OCI-LY3 (cell line): ENCODE measurements around the gene CDH20.

Experiments
- H2AFZ ChIP-seq: fragments of 200-600, 300-600 bp; shearing (Covaris generic); 2 replicates; pipeline ENCODE4 v1.6.0; 2014; ENCODE audit warnings: antibody characterized with exemption, low read depth, low read length
- H3K27ac ChIP-seq: fragments of 200-600, 300-600 bp; sonication (generic); 2 replicates; pipeline ENCODE4 v1.5.1; 2014; ENCODE audit warnings: mild to moderate bottlenecking, low read length, moderate library complexity, mixed read lengths
- H3K27me3 ChIP-seq: fragments of 200-600, 300-600 bp; sonication (generic); 2 replicates; pipeline ENCODE4 v1.6.1; 2014; ENCODE audit warnings: low read depth, low read length, mixed read lengths
- H3K36me3 ChIP-seq: fragments of 200-600, 300-600 bp; sonication (generic); replicated peaks from 2 replicates; pipeline ENCODE3; 2014; ENCODE audit warnings: low read depth, low read length, mixed read lengths
- H3K4me1 ChIP-seq: fragments of 300-600, 200-600 bp; sonication (generic); 2 replicates; pipeline ENCODE4 v1.6.1; 2014; ENCODE audit warnings: low read length, mixed read lengths
- H3K4me2 ChIP-seq: fragments of 200-600, 300-600 bp; sonication (generic); 2 replicates; pipeline ENCODE4 v1.6.1; 2014; ENCODE audit warnings: low read length, mixed read lengths
- H3K4me3 ChIP-seq: fragments of 300-600, 200-600 bp; sonication (generic); 2 replicates; pipeline ENCODE4 v1.5.1; 2014; ENCODE audit warnings: antibody characterized with exemption, mild to moderate bottlenecking, low read length, moderate library complexity
- H3K79me2 ChIP-seq: fragments of 300-600, 200-600 bp; shearing (Covaris generic); 2 replicates; pipeline ENCODE4 v1.6.1; 2014; ENCODE audit warnings: mild to moderate bottlenecking, low read length, mixed read lengths
- H3K9ac ChIP-seq: fragments of 300-600, 200-600 bp; shearing (Covaris generic); 2 replicates; pipeline ENCODE4 v1.6.0; 2014; ENCODE audit warnings: mild to moderate bottlenecking, low read length, moderate library complexity
- H3K9me3 ChIP-seq: fragments of 200-600, 300-600 bp; shearing (Covaris generic); 2 replicates; pipeline ENCODE4 v1.6.1; 2014; ENCODE audit warnings: low read length, mixed read lengths; ENCODE audit not compliant: insufficient read depth
- H4K20me1 ChIP-seq: fragments of 200-600, 300-600 bp; sonication (generic); 2 replicates; pipeline ENCODE4 v1.6.1; 2016; ENCODE audit warnings: low read length, mixed read lengths; ENCODE audit not compliant: insufficient read depth
- EZH2phosphoT487 ChIP-seq: fragments of 200-600 bp; shearing (Covaris generic); IDR thresholded peaks from 2 replicates; pipeline ENCODE4 v1.6.1; 2018; ENCODE audit warnings: antibody characterized with exemption, mixed run types, low read depth
- TF ChIP-seq, protein P1 (sequence below): fragments of 200-600, 300-600 bp; sonication (generic); IDR thresholded peaks from 2 replicates; pipeline ENCODE4 v1.5.1; 2014; ENCODE audit warnings: antibody characterized with exemption, low read length, low read depth

CDH20 gene

DNA sequence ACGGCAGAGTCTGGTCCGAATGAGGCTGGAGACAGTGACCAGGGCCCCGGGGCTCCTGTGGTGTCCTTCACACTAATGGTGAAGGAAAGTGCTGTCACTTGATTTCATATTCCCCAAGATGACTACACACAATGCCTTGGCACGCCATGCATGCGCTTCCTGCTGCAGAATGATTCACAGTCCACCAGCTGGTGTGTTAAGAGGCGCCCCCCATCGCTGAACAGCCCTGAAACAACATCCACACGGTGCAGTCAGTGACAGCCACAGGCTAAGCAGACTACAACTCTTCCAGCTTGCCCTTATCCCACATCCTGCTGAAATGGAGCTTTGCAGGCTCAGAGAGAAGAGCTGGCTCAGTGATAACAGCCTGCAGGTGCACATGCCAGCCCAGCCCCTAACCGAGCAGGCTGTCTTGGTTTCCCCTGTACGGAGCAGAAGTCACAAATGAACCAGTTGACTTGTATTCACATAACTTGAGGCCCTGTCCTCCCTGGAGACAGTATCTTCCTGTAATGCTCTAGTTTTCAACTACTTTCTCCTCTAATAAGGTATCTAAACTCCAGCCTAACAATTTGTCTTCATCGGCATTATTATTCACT, 24.3 kb upstream of the CDH20 start:
- no peaks in the 10 kb centered on the region for H4K20me1 ChIP-seq
- no peak overlapping the region for H3K9ac ChIP-seq
- H2AFZ ChIP-seq, result no peak overlapping the region
- H3K36me3 ChIP-seq, result no peaks in the 10 kb centered on the region
- H3K9me3 ChIP-seq, result no peaks in the 10 kb centered on the region
- no peak overlapping the region for H3K27ac ChIP-seq
- TF ChIP-seq, protein P1, sequence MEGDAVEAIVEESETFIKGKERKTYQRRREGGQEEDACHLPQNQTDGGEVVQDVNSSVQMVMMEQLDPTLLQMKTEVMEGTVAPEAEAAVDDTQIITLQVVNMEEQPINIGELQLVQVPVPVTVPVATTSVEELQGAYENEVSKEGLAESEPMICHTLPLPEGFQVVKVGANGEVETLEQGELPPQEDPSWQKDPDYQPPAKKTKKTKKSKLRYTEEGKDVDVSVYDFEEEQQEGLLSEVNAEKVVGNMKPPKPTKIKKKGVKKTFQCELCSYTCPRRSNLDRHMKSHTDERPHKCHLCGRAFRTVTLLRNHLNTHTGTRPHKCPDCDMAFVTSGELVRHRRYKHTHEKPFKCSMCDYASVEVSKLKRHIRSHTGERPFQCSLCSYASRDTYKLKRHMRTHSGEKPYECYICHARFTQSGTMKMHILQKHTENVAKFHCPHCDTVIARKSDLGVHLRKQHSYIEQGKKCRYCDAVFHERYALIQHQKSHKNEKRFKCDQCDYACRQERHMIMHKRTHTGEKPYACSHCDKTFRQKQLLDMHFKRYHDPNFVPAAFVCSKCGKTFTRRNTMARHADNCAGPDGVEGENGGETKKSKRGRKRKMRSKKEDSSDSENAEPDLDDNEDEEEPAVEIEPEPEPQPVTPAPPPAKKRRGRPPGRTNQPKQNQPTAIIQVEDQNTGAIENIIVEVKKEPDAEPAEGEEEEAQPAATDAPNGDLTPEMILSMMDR, result no peak
- no peak for TF ChIP-seq EZH2phosphoT487
- no peaks in the 10 kb centered on the region for H3K79me2 ChIP-seq
- no peak overlapping the region for H3K4me2 ChIP-seq
- H3K4me3 ChIP-seq, result no peak overlapping the region
- H3K27me3 ChIP-seq, result peaks cover 10% of the 10 kb centered on the region; the same call in 1 of the 2 replicates
- H3K4me1 ChIP-seq, result no peaks in the 10 kb centered on the region

DNA sequence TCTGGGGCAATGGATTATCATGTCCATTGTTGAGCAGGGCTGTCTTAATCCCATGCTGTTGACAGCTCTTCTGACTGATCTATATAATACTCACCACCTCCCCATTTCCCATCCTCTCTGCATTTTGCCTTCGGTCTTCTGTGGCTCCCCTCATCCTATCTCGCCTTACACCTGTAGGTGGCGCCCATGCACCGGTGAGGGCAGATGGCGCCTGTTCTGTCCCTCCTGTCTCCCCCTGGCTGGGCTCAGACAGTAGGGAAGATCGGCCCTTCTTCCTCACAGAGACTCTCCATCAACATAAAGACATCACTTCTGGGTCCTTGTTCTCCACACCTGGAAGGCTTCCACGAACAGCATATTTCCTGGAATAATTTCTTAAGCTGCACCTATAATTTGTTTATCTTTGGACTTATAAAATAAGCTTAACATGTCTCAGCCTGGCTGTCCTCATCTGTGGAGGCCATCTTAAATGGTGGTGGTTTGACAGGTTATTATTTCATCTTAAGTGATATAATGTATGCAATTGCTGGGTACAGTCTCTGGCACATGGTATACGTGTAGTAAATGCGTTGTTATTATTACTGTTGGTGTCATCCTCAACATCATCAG, 10.9 kb upstream of the CDH20 start:
- Histone ChIP-seq H3K9me3 (no peaks in the 10 kb centered on the region), H3K27ac (no peak overlapping the region), H3K4me2 (peak overlapping the region; percentile 42), H3K27me3 (no peaks in the 10 kb centered on the region), H3K36me3 (no peaks in the 10 kb centered on the region), H3K4me3 (no peak overlapping the region), H3K79me2 (no peaks in the 10 kb centered on the region), H4K20me1 (no peaks in the 10 kb centered on the region), H3K4me1 (peaks cover 3% of the 10 kb centered on the region; the same call in 1 of the 2 replicates), H3K9ac (no peak overlapping the region), H2AFZ (no peak overlapping the region)
- TF ChIP-seq, protein P1, result peak; percentile 100
- no peak for TF ChIP-seq EZH2phosphoT487

DNA sequence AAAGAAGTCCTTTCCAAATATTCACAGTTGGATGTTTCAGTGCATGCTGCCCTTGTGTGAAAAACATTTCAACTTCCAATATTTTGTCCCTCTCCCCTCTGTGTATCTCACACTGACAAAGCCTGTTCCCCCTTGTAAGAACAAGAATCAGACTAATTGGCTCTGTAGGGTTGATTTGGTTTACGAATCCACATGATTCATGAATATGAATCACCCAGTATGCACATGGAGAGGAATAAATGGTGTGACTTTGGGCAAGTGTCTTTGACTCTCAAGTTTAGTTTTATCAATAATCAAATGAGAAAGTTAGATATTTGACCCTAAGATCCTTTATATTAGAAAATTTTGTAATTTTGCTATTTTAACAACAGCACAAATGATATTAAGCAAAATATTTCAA, 9.3 kb upstream of the CDH20 start:
- H3K4me3 ChIP-seq, result no peak overlapping the region
- no peak overlapping the region for H3K4me2 ChIP-seq
- H3K79me2 ChIP-seq, result no peaks in the 10 kb centered on the region
- no peaks in the 10 kb centered on the region for H3K27me3 ChIP-seq
- no peak overlapping the region for H3K9ac ChIP-seq
- H3K27ac ChIP-seq, result no peak overlapping the region
- peaks cover 3% of the 10 kb centered on the region; the same call in 1 of the 2 replicates for H3K4me1 ChIP-seq
- H3K36me3 ChIP-seq, result no peaks in the 10 kb centered on the region
- no peaks in the 10 kb centered on the region for H3K9me3 ChIP-seq
- no peak for TF ChIP-seq EZH2phosphoT487
- TF ChIP-seq, protein P1, result no peak
- no peaks in the 10 kb centered on the region for H4K20me1 ChIP-seq
- H2AFZ ChIP-seq, result no peak overlapping the region

DNA sequence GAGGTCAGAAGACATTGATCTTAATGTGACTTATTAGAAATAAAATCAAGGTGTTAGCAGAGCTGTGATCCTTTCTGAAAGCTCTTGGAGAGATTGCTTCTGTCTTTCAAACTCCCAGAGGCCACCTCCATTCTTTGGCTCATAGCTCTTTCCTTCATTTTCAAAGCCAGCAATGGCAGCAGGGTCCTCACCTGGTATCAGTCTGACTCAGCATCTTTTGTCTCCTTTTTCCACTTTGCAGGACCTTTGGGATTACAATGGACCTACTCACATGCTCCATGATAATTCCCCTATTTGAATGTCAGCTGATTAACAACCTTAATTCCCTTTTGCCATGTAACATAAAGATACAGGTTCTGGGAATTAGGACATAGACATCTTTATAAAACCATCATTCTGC, 6.8 kb upstream of the CDH20 start:
- Histone ChIP-seq H3K4me2 (no peak overlapping the region), H3K79me2 (no peaks in the 10 kb centered on the region), H3K9ac (no peak overlapping the region), H4K20me1 (no peaks in the 10 kb centered on the region), H3K4me3 (no peak overlapping the region), H2AFZ (no peak overlapping the region), H3K4me1 (peaks cover 3% of the 10 kb centered on the region; the same call in 1 of the 2 replicates), H3K27me3 (no peaks in the 10 kb centered on the region), H3K27ac (no peak overlapping the region), H3K36me3 (no peaks in the 10 kb centered on the region), H3K9me3 (no peaks in the 10 kb centered on the region)
- TF ChIP-seq, protein P1, result no peak
- no peak for TF ChIP-seq EZH2phosphoT487
